ENCODE data around the gene ZPR1.
"Not testable (repeated sequence)": the region's sequence is repeated elsewhere in the genome, so short reads cannot be mapped to it uniquely, and the experiment has no call there.

ZPR1 gene

DNA sequence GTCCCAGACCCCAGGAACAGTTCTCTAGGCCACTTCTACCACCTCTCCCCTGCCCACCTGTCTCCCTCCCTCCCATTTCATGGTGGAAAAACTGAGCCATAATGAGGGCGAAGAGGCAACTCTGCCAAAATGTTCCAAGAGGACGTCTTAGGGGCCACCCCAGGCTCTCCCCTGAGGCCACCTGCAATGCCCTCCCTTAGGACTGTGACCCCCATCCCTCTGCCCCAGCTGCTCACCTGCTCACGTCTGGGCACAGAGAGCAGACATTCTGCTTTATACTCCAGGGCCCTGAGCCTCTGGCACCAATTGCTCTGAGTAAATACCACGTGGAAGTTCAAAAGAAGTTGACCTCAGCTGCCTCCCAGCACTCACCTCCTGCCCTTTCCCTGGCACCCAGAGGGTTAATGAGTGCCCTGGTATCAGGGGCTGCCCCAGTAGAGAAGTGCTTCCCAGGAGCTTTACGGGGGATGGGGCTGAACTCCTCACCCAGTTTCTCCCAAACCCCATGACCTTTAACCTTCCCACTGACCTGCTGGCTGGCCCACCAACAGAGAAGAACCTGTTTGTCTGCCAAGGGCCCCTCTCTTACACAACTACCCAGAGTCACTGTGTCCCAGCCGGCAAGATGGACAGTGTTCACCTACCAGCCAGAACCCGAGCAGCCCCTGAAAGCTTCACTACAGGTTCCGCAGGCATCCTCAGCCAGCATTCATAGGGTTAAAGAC is 4.5 kb upstream of the ZPR1 start:
- no peak for DNase-seq

DNA sequence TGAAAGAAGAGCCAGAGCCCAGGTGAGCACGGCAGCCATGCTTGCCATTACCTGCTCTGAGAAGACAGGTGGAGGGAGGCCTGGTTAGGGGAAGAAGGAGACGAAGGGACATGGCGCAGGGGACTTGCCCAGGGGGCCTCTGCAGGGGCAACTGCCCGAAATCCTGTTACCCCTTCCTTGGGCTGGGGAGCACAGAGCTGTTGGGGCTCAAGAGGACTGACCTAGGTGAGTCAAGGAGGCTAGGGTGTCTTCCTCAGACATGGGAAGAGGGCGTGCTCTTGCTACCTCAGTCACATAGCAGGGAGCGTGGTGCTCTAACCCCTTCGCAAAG is 4.0 kb upstream of the ZPR1 start, which contains the start of gene APOA5:
Gene APOA5 (minus strand): TSS at position 67 of the 331 bp plus-strand sequence. CDS start 19 bp downstream, at position 48.
- no peak for DNase-seq

GRCh38 chr11:116791002-116791812 is 3.4 kb upstream of the ZPR1 start:
- DNase-seq: peak; percentile 41

- DNase-seq: no peak
These were observed 2.6 kb upstream of the ZPR1 start for GRCh38 chr11:116790167-116791001.

- no peak for DNase-seq
These were observed 1.2 kb upstream of the ZPR1 start for GRCh38 chr11:116788975-116789374.

DNA sequence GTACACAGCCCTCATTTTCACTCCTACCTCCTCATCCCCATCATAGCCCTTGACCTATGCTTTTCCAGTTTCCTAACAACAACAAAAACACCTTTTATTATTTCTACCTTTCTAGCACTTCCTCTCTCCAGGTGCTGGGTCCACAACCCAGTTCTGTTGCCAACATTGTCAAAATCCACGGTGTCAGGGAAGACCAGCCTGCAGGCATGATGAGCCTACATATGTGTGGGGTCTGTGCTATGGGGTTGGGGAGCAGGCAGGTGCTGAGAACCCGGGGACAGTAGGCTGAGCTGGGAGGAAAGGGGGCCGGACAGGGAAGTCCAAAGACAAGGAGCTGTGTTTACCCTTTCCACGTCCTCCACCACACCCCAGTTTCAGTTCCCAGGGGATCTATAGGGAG is 711 bp upstream of the ZPR1 start:
- no peak for DNase-seq

DNA sequence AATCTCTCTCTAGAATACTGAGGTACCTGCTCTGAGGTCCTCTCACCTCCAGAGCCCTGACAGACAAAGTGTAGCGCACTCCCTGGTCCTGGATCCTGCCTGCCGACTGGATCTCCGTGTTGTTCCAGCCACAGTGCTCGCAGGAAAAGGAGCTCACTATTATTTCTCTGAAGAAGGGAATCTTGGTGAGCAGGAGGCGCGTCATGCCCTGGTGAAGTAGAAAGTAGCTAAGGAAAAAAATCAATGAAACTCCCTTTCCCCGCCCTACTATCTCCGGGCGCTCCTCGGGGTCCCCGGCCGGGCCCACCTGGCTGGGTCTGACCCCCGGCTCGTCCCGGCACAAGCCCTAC is 412 bp downstream of the ZPR1 start:
- no peak for DNase-seq

- DNase-seq: no peak
These were observed 857 bp downstream of the ZPR1 start for GRCh38 chr11:116786966-116787365.

DNA sequence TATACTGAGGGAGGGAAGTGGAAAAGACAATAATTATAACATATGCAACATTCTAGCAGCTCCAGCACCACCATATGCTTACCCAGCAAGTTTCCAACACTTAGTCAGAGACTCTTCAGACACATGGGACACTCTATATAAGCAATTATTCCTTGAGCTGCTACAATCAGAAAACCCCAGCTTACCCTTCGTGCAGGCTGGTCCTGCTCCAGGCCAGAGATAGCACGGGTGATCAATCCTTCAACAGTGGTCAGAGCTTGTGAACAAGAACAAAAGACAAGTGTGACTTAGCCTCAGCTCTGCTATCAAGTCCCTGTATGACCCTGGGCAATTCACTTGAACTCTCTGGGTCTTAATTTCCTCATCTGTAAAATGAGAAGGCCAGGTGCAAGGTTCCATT is 1.5 kb downstream of the ZPR1 start:
- DNase-seq: no peak

- no peak for DNase-seq
These were observed 5.1 kb downstream of the ZPR1 start for GRCh38 chr11:116782728-116783127.

- DNase-seq: no peak
These were observed 9.3 kb downstream of the ZPR1 start for GRCh38 chr11:116778556-116778955.

GRCh38 chr11:116777056-116777455 is 10.8 kb downstream of the ZPR1 start:
- DNase-seq: no peak

- no peak for DNase-seq
These were observed 11.3 kb downstream of the ZPR1 start for GRCh38 chr11:116776522-116776984.

DNA sequence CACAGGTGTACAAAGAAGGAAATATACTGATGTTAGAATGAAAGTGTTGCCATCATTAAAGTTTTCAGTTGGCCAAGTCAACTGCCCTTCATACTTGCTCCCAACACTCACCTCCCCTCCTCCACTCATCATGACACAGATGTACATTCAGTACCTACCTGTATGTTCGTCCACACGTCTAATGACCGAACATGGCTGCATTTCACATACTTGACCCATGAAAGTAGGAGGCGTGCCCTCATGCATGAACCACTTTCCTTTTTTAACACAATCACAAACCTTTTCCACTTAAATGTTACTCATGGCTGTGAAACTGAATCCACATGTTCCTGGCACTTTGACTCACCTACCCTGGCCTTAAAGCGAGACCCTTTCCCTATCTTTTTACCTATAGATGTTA is 11.8 kb downstream of the ZPR1 start:
- no peak for DNase-seq

- no peak for DNase-seq
These were observed 13.2 kb downstream of the ZPR1 start for GRCh38 chr11:116774661-116775060.

GRCh38 chr11:116773203-116774097 is 14.4 kb downstream of the ZPR1 start:
- DNase-seq: no peak

- peak; percentile 87 for DNase-seq
These were observed 15.2 kb downstream of the ZPR1 start, which contains the start of gene BUD13 for GRCh38 chr11:116772443-116773202. Gene BUD13, minus strand, starts transcription at chr11:116772987. Its CDS starts 23 bp downstream, at chr11:116772964.

GRCh38 chr11:116771935-116772334 is 15.9 kb downstream of the ZPR1 start:
- no peak for DNase-seq

DNA sequence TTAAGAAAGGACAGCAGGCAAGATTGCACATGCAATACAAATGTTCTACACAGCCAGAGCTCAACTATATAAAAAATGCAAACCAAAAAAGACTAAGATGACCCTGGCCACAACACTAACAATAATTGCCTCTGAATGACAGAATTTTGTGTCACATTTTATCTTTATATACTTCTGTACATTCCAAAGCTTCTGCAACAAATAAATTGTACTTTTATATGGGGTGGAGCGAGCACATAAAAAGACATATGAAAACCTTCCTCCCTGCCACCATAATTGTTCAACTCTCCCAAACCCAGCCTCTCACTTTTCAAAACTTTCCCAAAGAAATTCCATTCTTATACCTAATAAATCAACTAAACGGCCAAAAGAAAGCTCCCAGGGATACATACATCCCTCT is 25.7 kb downstream of the ZPR1 start:
- DNase-seq: no peak

- not testable (repeated sequence) for DNase-seq
These were observed 31.8 kb downstream of the ZPR1 start for GRCh38 chr11:116756044-116756443.

DNA sequence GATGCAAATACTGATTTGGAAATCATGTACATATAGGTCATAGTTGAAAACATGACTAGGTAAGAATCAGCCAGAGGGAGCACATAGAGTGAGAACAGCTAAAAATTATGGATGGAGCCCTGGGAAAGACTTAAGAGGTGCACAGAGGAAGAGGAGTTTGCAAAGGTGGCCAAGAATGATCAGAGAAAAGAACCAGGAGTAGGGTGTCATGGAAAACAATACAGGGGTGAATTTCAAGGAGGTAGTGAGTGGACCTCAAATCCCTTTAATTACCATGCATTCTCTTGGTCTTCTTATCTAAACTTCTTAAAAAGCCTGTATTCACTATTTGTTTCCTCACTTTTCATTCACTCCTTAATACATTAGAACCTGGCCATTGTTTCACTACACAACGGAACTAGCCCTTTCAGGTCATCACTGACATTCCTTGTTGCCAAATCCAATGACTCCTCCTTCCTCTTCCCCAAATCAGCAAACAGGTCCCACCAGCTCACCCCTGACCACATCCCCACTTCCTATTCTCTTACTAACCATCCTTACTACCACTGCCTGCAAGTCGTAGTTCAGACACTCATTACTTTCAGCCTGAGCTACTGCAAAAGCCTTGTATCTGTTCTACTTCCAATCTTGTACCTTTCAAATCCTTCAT is 37.6 kb downstream of the ZPR1 start:
- DNase-seq: no peak
